ENCODE results near the gene PLGRKT.
A peak's percentile ranks its signal among the peaks of the same experiment; 100 is the strongest.
"Not testable (repeated sequence)": the region's sequence is repeated elsewhere in the genome, so short reads cannot be mapped to it uniquely, and the experiment has no call there.

PLGRKT gene

GRCh38 chr9:5437254-5438216 is at the start of gene PLGRKT:
PLGRKT (minus strand) TSS chr9:5437925; CDS start chr9:5431977, 5,948 bp downstream.
- peak; percentile 66 for DNase-seq (ENCODE audit: low read depth)

GRCh38 chr9:5486988-5487387 is 49.3 kb upstream of the PLGRKT start:
- no peak for DNase-seq (ENCODE audit: low read depth)

GRCh38 chr9:5485378-5486085 is 47.8 kb upstream of the PLGRKT start:
- no peak for DNase-seq (ENCODE audit: low read depth)

GRCh38 chr9:5483306-5483705 is 45.6 kb upstream of the PLGRKT start:
- no peak for DNase-seq (ENCODE audit: low read depth)

GRCh38 chr9:5482194-5482593 is 44.5 kb upstream of the PLGRKT start:
- no peak for DNase-seq (ENCODE audit: low read depth)

- DNase-seq (ENCODE audit: low read depth): no peak
Measured at GRCh38 chr9:5481322-5482040, 43.8 kb upstream of the PLGRKT start.

- no peak for DNase-seq (ENCODE audit: low read depth)
Measured at GRCh38 chr9:5480919-5481318, 43.2 kb upstream of the PLGRKT start.

GRCh38 chr9:5479994-5480694 is 42.4 kb upstream of the PLGRKT start:
- DNase-seq (ENCODE audit: low read depth): no peak

- DNase-seq (ENCODE audit: low read depth): no peak
Measured at GRCh38 chr9:5478206-5478605, 40.5 kb upstream of the PLGRKT start.

GRCh38 chr9:5475611-5476010 is 37.9 kb upstream of the PLGRKT start:
- not testable (repeated sequence) for DNase-seq (ENCODE audit: low read depth)

- DNase-seq (ENCODE audit: low read depth): no peak
Measured at GRCh38 chr9:5470816-5471215, 33.1 kb upstream of the PLGRKT start.

- no peak for DNase-seq (ENCODE audit: low read depth)
Measured at GRCh38 chr9:5470122-5470521, 32.4 kb upstream of the PLGRKT start.

- no peak for DNase-seq (ENCODE audit: low read depth)
Measured at GRCh38 chr9:5468850-5469249, 31.1 kb upstream of the PLGRKT start.

GRCh38 chr9:5466766-5467165 is 29.0 kb upstream of the PLGRKT start:
- DNase-seq (ENCODE audit: low read depth): no peak

GRCh38 chr9:5466005-5466404 is 28.3 kb upstream of the PLGRKT start:
- no peak for DNase-seq (ENCODE audit: low read depth)

GRCh38 chr9:5464831-5465330 is 27.2 kb upstream of the PLGRKT start:
- DNase-seq (ENCODE audit: low read depth): not testable (repeated sequence)

- DNase-seq (ENCODE audit: low read depth): no peak
Measured at GRCh38 chr9:5460157-5460556, 22.4 kb upstream of the PLGRKT start.

GRCh38 chr9:5459289-5459829 is 21.6 kb upstream of the PLGRKT start:
- DNase-seq (ENCODE audit: low read depth): no peak

GRCh38 chr9:5455181-5455580 is 17.5 kb upstream of the PLGRKT start:
- DNase-seq (ENCODE audit: low read depth): no peak

- DNase-seq (ENCODE audit: low read depth): no peak
Measured at GRCh38 chr9:5453673-5454072, 15.9 kb upstream of the PLGRKT start.

GRCh38 chr9:5453004-5453403 is 15.3 kb upstream of the PLGRKT start:
- DNase-seq (ENCODE audit: low read depth): no peak

GRCh38 chr9:5452286-5452609 is 14.5 kb upstream of the PLGRKT start:
- no peak for DNase-seq (ENCODE audit: low read depth)

All from stimulated activated CD8-positive, alpha-beta memory T cell treated with anti-CD3 and anti-CD28 coated beads, Interleukin-15, amount 100 ng/mL, for 24 hours (primary cell).